Uterus (tissue), 2 donors: ENCODE results near the gene GALNT9.

Source experiments
- CTCF ChIP-seq, 4 experiments: fragments of 200-600 bp in 2 of 4; fragments of 450-650 bp in 2 of 4; sonication (generic) in 2 of 4; IDR thresholded peaks; one replicate each; pipeline ENCODE4 v1.5.1; 2016 to 2019; ENCODE audit warnings: antibody characterized with exemption in 4 of 4, mild to moderate bottlenecking in 2 of 4, moderate library complexity in 1 of 4
- POLR2A ChIP-seq, 2 donors: fragments of 450-650 bp; IDR thresholded peaks; one replicate each; pipeline ENCODE4 v1.6.1; 2016; ENCODE audit warnings: antibody characterized with exemption in 2 of 2, mild to moderate bottlenecking in 1 of 2, moderate library complexity in 1 of 2

GRCh38 chr12:132196038-132196872 is 133.1 kb downstream of the GALNT9 start:
- TF ChIP-seq CTCF (IDR thresholded peaks at IDR 0.05), result no peak
- no peak for TF ChIP-seq POLR2A (IDR thresholded peaks at IDR 0.05)
